Hematopoietic multipotent progenitor cell treated with erythropoietin and hydrocortisone succinate and interleukin-3 and kit ligand, for 15 days (in vitro differentiated cells): ENCODE results near the gene DDB1.

Experiments used
- DNase-seq: peaks from one replicate; pipeline ENCODE4 v3.0.0-alpha.2; 2015; ENCODE audit warnings: low spot score

Gene DDB1

DNA sequence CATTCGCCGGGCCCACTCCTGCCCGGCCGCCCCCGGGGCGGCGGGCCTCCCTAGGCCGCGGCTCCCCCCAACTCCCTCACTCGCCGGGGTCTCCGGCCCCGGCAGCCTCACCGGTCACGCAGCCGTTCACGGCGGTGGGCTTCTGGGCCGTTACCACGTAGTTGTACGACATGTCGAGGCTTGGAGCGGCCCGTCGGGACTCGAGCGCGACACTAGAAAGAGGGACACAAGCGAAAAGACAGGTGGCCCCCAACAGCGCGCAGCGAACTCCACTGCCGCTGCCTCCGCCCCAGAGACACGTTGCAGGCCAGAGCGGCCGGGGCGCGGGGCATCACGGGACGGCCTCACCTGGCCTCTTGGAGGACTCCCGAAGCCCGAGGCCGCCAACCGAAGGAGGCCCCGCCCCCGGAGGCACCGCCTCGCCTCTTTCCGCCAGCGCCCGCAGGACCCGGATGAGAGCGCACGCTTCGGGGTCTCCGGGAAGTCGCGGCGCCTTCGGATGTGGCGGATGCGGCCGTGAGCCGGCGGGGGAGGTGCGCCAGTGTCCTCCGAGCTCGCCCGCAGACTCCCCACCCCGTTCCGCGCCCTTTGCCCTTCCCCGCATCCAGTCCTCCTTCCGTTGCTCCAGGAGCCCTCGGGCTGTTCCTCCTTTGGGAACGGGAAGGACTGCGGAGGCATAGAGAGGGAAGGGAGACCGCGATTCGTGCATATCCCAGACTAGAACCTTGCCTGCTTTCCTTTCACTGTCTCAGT, at the start of gene DDB1, which contains the start of gene TKFC:
Gene DDB1, minus strand, starts transcription at position 309 of the 753 bp plus-strand sequence. Its CDS starts 137 bp downstream, at position 172.
Gene TKFC, plus strand, starts transcription at position 432 of the 753 bp plus-strand sequence. CDS start 1,501 bp downstream, outside the sequence.
- peak; percentile 92 for DNase-seq

GRCh38 chr11:61380884-61381283, 48.0 kb upstream of the DDB1 start:
- DNase-seq = no peak

- no peak for DNase-seq
Measured at GRCh38 chr11:61378713-61379313, 45.9 kb upstream of the DDB1 start.

GRCh38 chr11:61377461-61378160, 44.7 kb upstream of the DDB1 start:
- no peak for DNase-seq

DNA sequence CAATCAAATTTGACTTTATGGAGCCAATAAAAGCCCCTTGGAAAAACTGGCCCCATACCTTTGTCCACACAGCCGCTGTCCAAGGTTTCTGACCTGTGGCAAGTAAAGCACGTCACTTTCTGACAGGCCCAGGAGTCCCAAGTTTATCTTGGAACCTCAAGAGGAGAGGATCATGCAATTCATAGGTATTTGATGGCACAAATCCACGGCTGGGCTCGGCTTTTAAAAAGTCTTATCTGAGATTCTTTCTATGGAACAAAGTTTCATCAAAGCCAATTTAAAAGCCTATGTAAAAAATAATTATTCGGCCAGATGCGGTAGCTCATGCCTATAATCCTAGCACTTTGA, 42.8 kb upstream of the DDB1 start:
- DNase-seq = no peak

GRCh38 chr11:61372659-61373420, 39.9 kb upstream of the DDB1 start:
- no peak for DNase-seq

GRCh38 chr11:61370349-61371005, 37.6 kb upstream of the DDB1 start:
- DNase-seq = no peak

DNA sequence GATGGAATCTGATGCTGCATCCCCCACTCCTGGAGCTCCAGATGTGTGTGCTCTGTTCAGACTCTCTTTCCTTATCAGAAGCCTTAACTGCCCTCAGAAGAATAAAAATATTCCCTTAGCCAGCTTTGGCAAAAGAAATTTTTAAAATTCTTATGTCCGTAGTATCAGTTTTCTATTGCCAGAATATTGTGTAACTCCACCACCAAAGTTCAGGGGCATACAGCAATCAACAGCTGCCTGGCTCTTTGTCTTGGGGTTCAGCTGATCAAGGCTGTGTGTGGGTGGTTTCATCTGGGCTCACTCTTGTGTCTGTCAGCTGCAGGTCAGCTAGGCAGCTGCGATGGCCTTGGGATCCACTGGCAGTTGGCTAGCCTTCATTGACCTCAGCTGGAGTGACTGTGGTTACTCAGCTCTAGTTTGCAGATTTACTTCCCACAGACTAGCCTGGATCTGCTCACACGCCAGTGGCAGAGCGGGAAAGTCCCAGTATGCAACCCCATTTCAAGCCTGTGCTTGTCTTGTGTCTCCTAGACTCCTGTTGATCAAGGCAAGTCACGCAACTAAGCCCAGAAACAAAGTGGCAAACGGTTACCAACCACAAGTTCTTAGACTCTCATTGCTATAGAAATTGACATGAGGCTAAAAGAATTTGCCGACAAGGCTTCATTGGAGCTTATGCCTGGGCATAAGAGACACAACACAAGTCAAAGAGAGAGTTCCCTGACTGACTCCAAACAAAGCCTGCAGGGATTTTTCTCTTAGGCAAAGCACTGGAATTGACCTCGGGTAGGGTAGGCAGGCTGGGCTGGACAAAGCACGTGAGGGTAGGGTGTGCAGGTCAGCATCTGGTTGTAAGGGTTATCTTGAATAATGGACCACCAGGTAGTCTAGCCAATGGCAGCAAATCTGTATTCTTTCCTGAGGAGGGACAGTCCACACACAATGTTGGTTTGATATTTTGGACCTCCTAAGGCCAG, 36.8 kb upstream of the DDB1 start:
- no peak for DNase-seq

DNA sequence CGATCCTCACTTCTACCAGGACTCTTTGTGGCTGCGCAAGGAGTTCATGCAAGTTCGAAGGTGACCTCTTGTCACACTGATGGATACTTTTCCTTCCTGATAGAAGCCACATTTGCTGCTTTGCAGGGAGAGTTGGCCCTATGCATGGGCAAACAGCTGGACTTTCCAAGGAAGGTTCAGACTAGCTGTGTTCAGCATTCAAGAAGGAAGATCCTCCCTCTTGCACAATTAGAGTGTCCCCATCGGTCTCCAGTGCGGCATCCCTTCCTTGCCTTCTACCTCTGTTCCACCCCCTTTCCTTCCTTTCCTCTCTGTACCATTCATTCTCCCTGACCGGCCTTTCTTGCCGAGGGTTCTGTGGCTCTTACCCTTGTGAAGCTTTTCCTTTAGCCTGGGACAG, 35.7 kb upstream of the DDB1 start:
- DNase-seq = no peak

DNA sequence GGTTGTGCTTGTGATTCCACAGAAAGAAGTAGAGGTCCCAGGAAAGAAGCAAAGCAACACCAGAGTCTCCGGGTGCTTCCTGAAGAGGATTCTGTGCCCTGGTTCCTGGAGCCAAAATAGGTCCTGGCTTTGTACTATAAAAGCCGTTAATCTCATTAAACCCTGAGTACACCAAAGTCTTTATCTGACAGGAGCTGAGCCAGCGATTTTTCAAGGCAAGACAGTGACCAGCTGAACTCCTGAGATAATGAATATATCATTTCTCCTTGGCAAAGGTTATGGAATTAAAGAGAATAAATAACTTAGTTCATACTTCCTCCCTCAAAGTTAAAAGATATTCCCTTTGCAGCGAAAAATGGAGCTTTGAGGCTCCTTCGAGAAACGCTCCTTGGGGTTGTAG, 34.5 kb upstream of the DDB1 start:
- peak; percentile 80 for DNase-seq

DNA sequence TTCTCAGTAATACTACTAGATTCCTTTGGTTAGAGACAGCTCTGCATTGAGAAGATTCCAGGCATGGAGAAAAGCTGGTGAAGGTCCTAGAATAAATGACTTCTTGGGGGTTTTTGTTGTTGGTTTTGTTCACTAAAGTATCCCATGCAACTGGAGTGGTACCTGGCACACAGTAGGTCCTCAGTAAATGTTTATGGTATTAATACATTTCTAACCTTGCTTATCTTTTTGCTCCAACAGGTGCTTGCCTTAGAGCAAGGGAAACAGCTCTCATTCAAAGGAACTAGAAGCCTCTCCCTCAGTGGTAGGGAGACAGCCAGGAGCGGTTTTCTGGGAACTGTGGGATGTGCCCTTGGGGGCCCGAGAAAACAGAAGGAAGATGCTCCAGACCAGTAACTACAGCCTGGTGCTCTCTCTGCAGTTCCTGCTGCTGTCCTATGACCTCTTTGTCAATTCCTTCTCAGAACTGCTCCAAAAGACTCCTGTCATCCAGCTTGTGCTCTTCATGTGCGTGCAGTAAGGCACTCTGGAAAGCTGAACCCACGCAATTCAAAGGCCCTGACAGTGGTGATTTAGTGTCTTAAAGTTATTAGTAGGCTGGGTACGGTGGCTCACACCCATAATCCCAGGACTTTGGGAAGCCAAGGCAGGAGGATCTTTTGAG, 31.2 kb upstream of the DDB1 start:
- no peak for DNase-seq

GRCh38 chr11:61362542-61362875, 29.6 kb upstream of the DDB1 start:
- DNase-seq = peak; percentile 48

DNA sequence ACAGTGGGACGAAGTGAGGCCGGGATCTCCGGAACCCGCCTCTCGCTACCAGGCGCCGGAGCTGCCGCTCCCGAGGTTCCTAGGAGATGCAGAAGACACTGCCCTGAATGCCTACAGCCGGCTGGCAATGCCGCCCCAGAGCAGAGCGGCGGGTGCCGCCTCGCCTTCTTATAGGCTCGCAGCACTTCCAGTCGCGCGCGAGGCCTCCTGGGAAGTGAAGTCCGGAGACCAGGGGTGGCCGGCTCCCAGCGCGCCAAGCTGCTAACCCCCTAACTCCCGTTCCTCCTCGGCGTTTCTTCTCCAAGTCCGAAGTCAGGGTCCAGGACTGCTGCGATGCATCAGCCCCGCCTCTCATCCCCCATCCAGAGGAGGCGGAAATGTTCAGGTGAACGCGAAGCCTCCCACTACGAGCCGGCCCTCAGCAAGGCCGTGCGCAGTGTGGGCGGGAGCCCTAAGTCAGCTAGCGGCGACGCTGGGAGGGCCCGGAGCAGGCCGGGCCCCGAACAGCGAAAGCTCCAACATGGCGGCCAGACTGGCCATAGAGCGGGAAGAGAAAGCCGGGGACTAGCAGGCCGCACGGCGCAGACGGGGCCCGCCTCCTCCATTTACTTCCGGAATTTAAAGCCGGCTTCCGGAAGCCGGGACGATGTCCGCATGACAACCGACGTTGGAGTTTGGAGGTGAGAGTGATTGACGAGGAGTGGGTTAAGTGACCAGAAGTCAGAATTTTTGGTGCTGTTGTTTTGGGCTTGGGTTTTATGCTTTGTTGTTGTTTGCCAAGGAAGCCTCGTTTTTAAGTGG, 29.0 kb upstream of the DDB1 start, which contains the start of the genes CYB561A3 and TMEM138:
Gene CYB561A3, minus strand, starts transcription at position 142 of the 801 bp plus-strand sequence. CDS start 5,169 bp downstream, outside the sequence.
Gene TMEM138, plus strand, starts transcription at position 634 of the 801 bp plus-strand sequence. CDS start 2,017 bp downstream, outside the sequence.
- peak; percentile 90 for DNase-seq

DNA sequence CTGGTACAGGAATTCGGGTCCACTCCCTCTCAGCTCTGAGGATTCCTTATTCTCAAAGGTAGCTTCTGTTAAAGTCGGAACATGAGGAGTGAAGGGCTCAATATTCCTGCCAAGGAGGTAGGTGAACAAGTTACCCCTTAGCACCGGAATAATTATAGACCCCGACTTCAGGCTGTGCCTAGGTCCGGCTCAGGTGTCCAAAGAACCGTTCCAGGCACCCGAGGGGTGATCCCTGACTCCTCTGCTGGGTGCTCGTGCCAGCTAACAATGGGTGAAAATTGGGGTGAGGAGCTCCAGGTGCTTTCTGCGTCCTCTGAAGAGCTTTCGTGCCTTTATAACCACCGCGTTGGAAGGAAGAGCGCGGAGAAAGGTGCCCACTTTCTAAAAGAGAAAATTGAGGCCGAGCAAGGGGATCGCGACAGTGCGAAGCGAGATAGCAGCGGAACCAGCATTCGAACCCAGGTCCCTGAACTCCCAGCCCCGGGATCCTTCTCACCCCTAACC, 28.4 kb upstream of the DDB1 start:
- no peak for DNase-seq

DNA sequence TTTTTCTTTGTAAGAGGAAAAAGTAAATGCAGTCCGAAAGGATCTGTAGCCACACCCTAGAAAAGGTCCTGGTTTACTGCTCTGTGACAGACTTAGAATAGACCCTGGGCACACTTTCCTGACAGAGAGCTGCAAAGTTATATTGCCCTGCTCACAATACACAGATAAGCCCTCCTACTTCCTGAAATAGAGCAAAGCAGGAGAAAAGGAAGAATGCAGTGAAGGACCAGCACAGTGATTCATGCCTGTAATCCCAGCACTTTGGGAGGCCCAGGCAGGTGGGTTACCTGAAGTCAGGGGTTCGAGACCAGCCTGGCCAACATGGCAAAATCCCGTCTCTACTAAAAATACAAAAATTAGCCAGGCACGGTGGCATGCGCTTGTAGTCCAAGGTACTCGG, 26.6 kb upstream of the DDB1 start:
- no peak for DNase-seq

DNA sequence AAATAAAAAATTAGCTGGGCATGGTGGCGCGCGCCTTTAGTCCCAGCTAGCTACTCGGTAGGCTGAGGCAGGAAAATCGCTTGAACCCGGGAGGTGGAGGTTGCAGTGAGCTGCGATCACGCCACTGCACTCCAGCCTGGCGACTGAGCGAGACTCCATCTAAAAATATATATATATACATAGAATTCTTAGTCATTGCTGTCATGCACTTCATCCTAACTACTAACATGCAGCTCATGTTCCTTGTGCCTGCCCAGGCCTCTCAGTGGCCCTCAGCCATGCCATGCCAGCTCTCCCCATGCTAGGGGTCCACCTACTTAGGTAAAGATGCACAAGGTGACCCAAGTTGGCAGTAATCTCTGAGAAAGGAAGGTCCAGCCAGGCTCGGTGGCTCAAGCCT, 25.7 kb upstream of the DDB1 start:
- DNase-seq = no peak

DNA sequence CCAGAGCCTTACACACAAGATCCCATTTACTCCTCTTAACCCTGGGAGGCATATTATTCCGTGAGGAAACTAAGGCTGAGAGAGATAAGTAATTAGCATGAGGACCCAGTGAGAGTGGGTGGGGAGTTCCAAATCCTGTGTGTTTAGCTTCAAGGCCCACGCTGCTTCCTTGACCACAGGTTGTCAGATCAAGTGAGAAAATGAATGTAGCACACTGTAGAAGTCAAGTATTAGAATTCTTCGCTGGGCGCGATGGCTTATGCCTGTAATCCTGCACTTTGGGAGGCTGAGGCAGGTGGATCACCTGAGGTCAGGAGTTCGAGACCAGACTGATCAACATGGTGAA, 25.0 kb upstream of the DDB1 start:
- DNase-seq = no peak

DNA sequence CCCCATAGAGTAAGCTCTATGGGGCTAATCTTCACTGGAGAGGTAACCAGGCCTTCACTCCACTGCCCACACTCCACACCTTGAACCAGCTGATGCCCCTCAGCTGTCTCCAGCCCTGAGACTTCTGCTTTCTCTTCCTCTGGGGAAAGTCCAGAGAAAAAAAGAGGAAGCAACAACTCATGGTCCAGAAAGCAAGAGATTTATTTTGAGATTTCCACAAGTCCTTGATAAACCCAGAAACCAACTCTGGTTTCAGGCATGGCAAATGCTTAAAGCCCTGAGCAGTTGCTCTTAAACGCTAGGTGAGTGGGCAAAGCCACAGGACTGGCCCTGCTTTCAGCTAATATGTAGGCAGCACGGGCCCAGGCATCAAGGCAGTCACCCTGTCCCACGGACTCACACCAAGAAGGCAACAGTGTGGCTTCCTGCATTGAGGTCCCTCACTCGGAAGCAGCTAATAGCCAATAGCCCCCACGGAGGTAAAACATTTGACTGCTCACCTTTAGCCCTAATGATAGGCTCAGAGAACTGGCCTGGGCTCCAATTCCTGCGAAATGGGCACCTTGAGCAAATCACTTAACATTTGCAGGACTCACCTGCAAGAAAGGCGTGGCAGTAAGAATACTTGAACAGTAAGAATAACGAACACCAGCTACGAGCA, 24.5 kb upstream of the DDB1 start:
- DNase-seq = no peak
